ENCODE measurements around the gene CPT1B. TPM values are rescaled to one million over a fixed set of nuclear protein-coding genes. Genes with fewer than 3 reads are reported as not detected.
A peak's percentile ranks its signal among the peaks of the same experiment; 100 is the strongest.

CPT1B gene
- total RNA-seq, 6 donors from 2014 or later = 7.3 to 54.5 (median 19.4) TPM

- Histone ChIP-seq H3K4me3 (peak within 1 kb of the TSS in 3 of 4 donors; percentile 48 to 56 (median 55)), H3K36me3 (no peaks in the 10 kb centered on the region), H3K27ac (no peak within 1 kb of the TSS), H3K9me3 (no peaks in the 10 kb centered on the region), H3K4me1 (peaks cover 11 to 19% (median 14%) of the 10 kb centered on the region in 4 donors), H3K27me3 (peaks cover 0 to 44% (median 26%) of the 10 kb centered on the region in 4 donors)
- TF ChIP-seq EP300 (IDR thresholded peaks at IDR 0.05) (no peak), POLR2AphosphoS5 (IDR thresholded peaks at IDR 0.05) (no peak), POLR2A (IDR thresholded peaks at IDR 0.05) (no peak)
- TF ChIP-seq, protein P1, sequence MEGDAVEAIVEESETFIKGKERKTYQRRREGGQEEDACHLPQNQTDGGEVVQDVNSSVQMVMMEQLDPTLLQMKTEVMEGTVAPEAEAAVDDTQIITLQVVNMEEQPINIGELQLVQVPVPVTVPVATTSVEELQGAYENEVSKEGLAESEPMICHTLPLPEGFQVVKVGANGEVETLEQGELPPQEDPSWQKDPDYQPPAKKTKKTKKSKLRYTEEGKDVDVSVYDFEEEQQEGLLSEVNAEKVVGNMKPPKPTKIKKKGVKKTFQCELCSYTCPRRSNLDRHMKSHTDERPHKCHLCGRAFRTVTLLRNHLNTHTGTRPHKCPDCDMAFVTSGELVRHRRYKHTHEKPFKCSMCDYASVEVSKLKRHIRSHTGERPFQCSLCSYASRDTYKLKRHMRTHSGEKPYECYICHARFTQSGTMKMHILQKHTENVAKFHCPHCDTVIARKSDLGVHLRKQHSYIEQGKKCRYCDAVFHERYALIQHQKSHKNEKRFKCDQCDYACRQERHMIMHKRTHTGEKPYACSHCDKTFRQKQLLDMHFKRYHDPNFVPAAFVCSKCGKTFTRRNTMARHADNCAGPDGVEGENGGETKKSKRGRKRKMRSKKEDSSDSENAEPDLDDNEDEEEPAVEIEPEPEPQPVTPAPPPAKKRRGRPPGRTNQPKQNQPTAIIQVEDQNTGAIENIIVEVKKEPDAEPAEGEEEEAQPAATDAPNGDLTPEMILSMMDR (IDR thresholded peaks at IDR 0.05) = no peak
- DNase-seq (peak in 1 of 2 donors; percentile 87), ATAC-seq (ENCODE audit: low FRiP score in 2 of 2) (peak in 1 of 2 donors; percentile 18)
- WGBS, 2 donors = no CpG with 5 or more reads among the region's 61 CpGs
Observed at GRCh38 chr22:50600538-50600937, 22.3 kb upstream of the CPT1B start, which contains the start of gene MAPK8IP2. Gene MAPK8IP2 (plus strand): TSS chr22:50600793. CDS start chr22:50600819, 26 bp downstream.

GRCh38 chr22:50599816-50600455 is 21.7 kb upstream of the CPT1B start:
- TF ChIP-seq POLR2A (IDR thresholded peaks at IDR 0.05) (no peak), EP300 (IDR thresholded peaks at IDR 0.05) (no peak), POLR2AphosphoS5 (IDR thresholded peaks at IDR 0.05) (no peak)
- TF ChIP-seq, protein P1 (IDR thresholded peaks at IDR 0.05) = no peak
- ATAC-seq (ENCODE audit: low FRiP score in 2 of 2) (peak; percentile 82 to 84), DNase-seq (peak; percentile 47 to 94)
- H3K4me1 ChIP-seq = peaks cover 11 to 19% (median 14%) of the 10 kb centered on the region in 4 donors
- H3K27ac ChIP-seq = no peak overlapping the region
- H3K36me3 ChIP-seq = no peaks in the 10 kb centered on the region
- H3K9me3 ChIP-seq = no peaks in the 10 kb centered on the region
- H3K27me3 ChIP-seq = peaks cover 0 to 44% (median 26%) of the 10 kb centered on the region in 4 donors
- 29 to 48% methylated on average over 16 to 30 of the region's 52 CpGs for WGBS, 2 donors
- H3K4me3 ChIP-seq = peak overlapping the region in 3 of 4 donors; percentile 48 to 56 (median 55)

- WGBS, 2 donors = 89 to 91% methylated on average over 5 of the region's 5 CpGs
- H3K4me3 ChIP-seq = no peak overlapping the region
- H3K9me3 ChIP-seq = no peaks in the 10 kb centered on the region
- H3K27me3 ChIP-seq = peaks cover 0 to 22% (median 12%) of the 10 kb centered on the region in 4 donors
- peaks cover 11 to 19% (median 11%) of the 10 kb centered on the region in 4 donors for H3K4me1 ChIP-seq
- ATAC-seq (ENCODE audit: low FRiP score in 2 of 2) = no peak
- H3K27ac ChIP-seq = no peak overlapping the region
- H3K36me3 ChIP-seq = no peaks in the 10 kb centered on the region
- DNase-seq = no peak
- TF ChIP-seq, protein P1 (IDR thresholded peaks at IDR 0.05) = no peak
- TF ChIP-seq POLR2A (IDR thresholded peaks at IDR 0.05) (no peak), POLR2AphosphoS5 (IDR thresholded peaks at IDR 0.05) (no peak), EP300 (IDR thresholded peaks at IDR 0.05) (no peak)
Observed at GRCh38 chr22:50597097-50597496, 18.9 kb upstream of the CPT1B start.

DNA sequence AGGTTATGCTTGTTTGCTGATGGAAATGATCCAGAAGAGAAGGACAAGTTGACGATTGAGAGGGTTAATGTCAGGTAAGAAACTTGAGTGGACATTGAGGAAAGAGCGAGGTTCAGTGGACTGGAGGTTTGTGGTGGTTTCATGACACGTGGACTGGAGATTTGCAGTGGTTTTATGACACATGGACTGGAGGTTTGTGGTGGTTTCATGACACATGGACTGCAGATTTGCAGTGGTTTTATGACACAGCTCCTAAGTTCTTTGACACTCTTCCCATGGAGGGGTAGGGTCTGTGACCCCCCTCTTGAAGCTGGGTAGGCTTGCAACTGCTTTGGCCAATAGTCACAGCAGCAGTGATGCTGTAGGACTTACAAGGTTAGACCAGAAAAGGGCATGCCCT is 17.0 kb upstream of the CPT1B start:
- H3K9me3 ChIP-seq = no peaks in the 10 kb centered on the region
- peaks cover 0 to 7% (median 6%) of the 10 kb centered on the region in 4 donors for H3K27me3 ChIP-seq
- 88 to 93% methylated on average over 3 of the region's 3 CpGs for WGBS, 2 donors
- no peak for ATAC-seq (ENCODE audit: low FRiP score in 2 of 2)
- H3K4me3 ChIP-seq = no peak overlapping the region
- TF ChIP-seq, protein P1 (IDR thresholded peaks at IDR 0.05) = no peak
- TF ChIP-seq POLR2A (IDR thresholded peaks at IDR 0.05) = no peak
- TF ChIP-seq POLR2AphosphoS5 (IDR thresholded peaks at IDR 0.05) = no peak
- TF ChIP-seq EP300 (IDR thresholded peaks at IDR 0.05) = no peak
- H3K4me1 ChIP-seq = peaks cover 3 to 6% (median 5%) of the 10 kb centered on the region in 4 donors
- DNase-seq = no peak
- no peak overlapping the region for H3K27ac ChIP-seq
- H3K36me3 ChIP-seq = no peaks in the 10 kb centered on the region
